HepG2 (cell line): Measurements from ENCODE around the gene ARFGAP1. TPM values are rescaled to one million over a fixed set of nuclear protein-coding genes. Genes with fewer than 3 reads are reported as not detected.

ENCODE experiments used
- ATAC-seq: fragments of 200-7000 bp; cut with Tn5 transposase; 3 replicates; pipeline ENCODE4 v1.9.1; 2020; ENCODE audit warnings: mild to moderate bottlenecking, moderate library complexity
- BruUV-seq: library from RNA; stranded (reverse); fragments of 400-500 nt; replicated peaks from 2 replicates; lab custom pipeline; 2021; lab: Mats Ljungman, UMichigan
- CTCF ChIA-PET: fragments of 300-600 bp; formaldehyde crosslinking; extraction: SDS; loops from one replicate; lab custom pipeline; 2021; ENCODE audit warnings: low total read pairs, inconsistent platforms, low intra/inter-chr PET ratio; lab: Yijun Ruan, JAX
- POLR2A ChIA-PET: fragments of 350-600 bp; sonication (Branson Sonifier 250); formaldehyde crosslinking; loops from one replicate; lab custom pipeline; 2020; ENCODE audit warnings: antibody characterized with exemption, inconsistent platforms; lab: Yijun Ruan, JAX
- DNase-seq: peaks from one replicate; pipeline ENCODE4 v3.0.0-alpha.2; 2015; ENCODE audit warnings: low spot score
- FAIRE-seq: peaks from 3 replicates; lab custom pipeline; 2011; peaks lifted over from hg19 to GRCh38; lab: Jason Lieb, UNC
- H2AFZ ChIP-seq: one replicate; pipeline ENCODE4 v1.6.1; 2011; ENCODE audit warnings: low read length, inconsistent platforms
- H3K27ac ChIP-seq: fragments of 300-600 bp; 3 replicates; pipeline ENCODE4 v1.8.0; 2011; ENCODE audit warnings: mixed run types, mild to moderate bottlenecking, mixed read lengths, low read length, inconsistent platforms; ENCODE audit not compliant: insufficient read depth; ENCODE audit errors: extremely low read length
- H3K27me3 ChIP-seq, 2 experiments: fragments of 200-600 bp in 1 of 2; 2 replicates in 1 of 2; 3 replicates in 1 of 2; pipeline versions ENCODE4 v1.6.0 to v1.8.0; 2011; ENCODE audit warnings: low read length in 2 of 2, mild to moderate bottlenecking in 2 of 2, moderate library complexity in 2 of 2, inconsistent platforms in 1 of 2; ENCODE audit not compliant: insufficient read depth in 2 of 2, control insufficient read depth in 1 of 2
- H3K36me3 ChIP-seq, 2 experiments: fragments of 200-600 bp in 1 of 2; replicated peaks in 1 of 2; 2 replicates in 1 of 2; 3 replicates in 1 of 2; pipeline versions ENCODE4 v1.5.1 to v1.8.0; 2011; ENCODE audit warnings: low read length in 2 of 2, inconsistent platforms in 1 of 2; ENCODE audit not compliant: insufficient read depth in 2 of 2, control insufficient read depth in 1 of 2
- H3K4me1 ChIP-seq: 2 replicates; pipeline ENCODE4 v1.5.1; 2012; ENCODE audit warnings: low read length, inconsistent platforms; ENCODE audit not compliant: insufficient read depth
- H3K4me2 ChIP-seq: 2 replicates; pipeline ENCODE4 v1.6.0; 2011; ENCODE audit warnings: low read depth, low read length, inconsistent platforms
- H3K4me3 ChIP-seq, 3 experiments: fragments of 200-600 bp in 1 of 3; sonication (generic), shearing (Covaris generic) in 1 of 3; replicated peaks in 1 of 3; 2 replicates each; pipeline ENCODE4 v1.5.1; 2011 to 2016; ENCODE audit warnings: low read length in 3 of 3, inconsistent platforms in 2 of 3, low read depth in 2 of 3, mild to moderate bottlenecking in 2 of 3, control low read depth in 1 of 3, mixed read lengths in 1 of 3; ENCODE audit not compliant: insufficient read depth in 1 of 3
- H3K79me2 ChIP-seq: one replicate; pipeline ENCODE4 v1.6.1; 2011; ENCODE audit warnings: low read length, inconsistent platforms; ENCODE audit not compliant: insufficient read depth
- H3K9ac ChIP-seq: 2 replicates; pipeline ENCODE4 v1.6.0; 2011; ENCODE audit warnings: mild to moderate bottlenecking, low read depth, low read length, inconsistent platforms; ENCODE audit not compliant: insufficient read depth
- H3K9me3 ChIP-seq: 2 replicates; pipeline ENCODE4 v1.5.1; 2012; ENCODE audit warnings: mild to moderate bottlenecking, low read length
- H4K20me1 ChIP-seq: 2 replicates; pipeline ENCODE4 v1.6.0; 2011; ENCODE audit warnings: inconsistent platforms, mild to moderate bottlenecking, low read length, moderate library complexity; ENCODE audit not compliant: insufficient read depth
- EZH2 ChIP-seq: conservative IDR thresholded peaks from 2 replicates; pipeline ENCODE4 v1.6.1; 2012; ENCODE audit warnings: mild to moderate bottlenecking, low read depth, low read length, moderate library complexity
- FOXO1 ChIP-seq: sonication (generic); formaldehyde crosslinking; IDR thresholded peaks from 2 replicates; pipeline ENCODE4 v1.4.0; 2020; ENCODE audit warnings: missing genetic modification reagents
- GFI1 ChIP-seq: sonication (generic); formaldehyde crosslinking; IDR thresholded peaks from 2 replicates; pipeline ENCODE4 v1.5.0; 2020; ENCODE audit warnings: missing genetic modification reagents, mild to moderate bottlenecking, borderline replicate concordance
- KLF12 ChIP-seq: sonication (generic); formaldehyde crosslinking; IDR thresholded peaks from 2 replicates; pipeline ENCODE4 v1.4.0; 2020; ENCODE audit warnings: missing genetic modification reagents, borderline replicate concordance
- KLF16 ChIP-seq, 2 experiments: sonication (generic) in 1 of 2; formaldehyde crosslinking in 1 of 2; IDR thresholded peaks; 2 replicates each; pipeline versions ENCODE4 v1.6.1 to v1.8.0; 2016 to 2023; ENCODE audit warnings: missing genetic modification reagents in 2 of 2, missing compliant biosample characterization in 1 of 2
- SALL1 ChIP-seq: sonication (generic); formaldehyde crosslinking; IDR thresholded peaks from 2 replicates; pipeline ENCODE4 v1.8.0; 2022; ENCODE audit warnings: mild to moderate bottlenecking, missing genetic modification reagents
- SIN3A ChIP-seq: IDR thresholded peaks from 2 replicates; pipeline ENCODE4 v1.6.1; 2011; ENCODE audit warnings: low read depth, mild to moderate bottlenecking, control low read depth, low read length, borderline replicate concordance
- TAF1 ChIP-seq: sonication (generic); formaldehyde crosslinking; IDR thresholded peaks from 2 replicates; pipeline ENCODE4 v1.4.0; 2020; ENCODE audit warnings: missing genetic modification reagents
- ZNF441 ChIP-seq: sonication (generic); formaldehyde crosslinking; IDR thresholded peaks from 2 replicates; pipeline ENCODE4 v1.7.0; 2021; ENCODE audit warnings: missing genetic modification reagents, borderline replicate concordance
- ZNF564 ChIP-seq: sonication (generic); formaldehyde crosslinking; IDR thresholded peaks from 2 replicates; pipeline ENCODE4 v1.8.1; 2023; ENCODE audit warnings: mild to moderate bottlenecking, missing genetic modification reagents
- ZNF749 ChIP-seq: sonication (generic); formaldehyde crosslinking; IDR thresholded peaks from 2 replicates; pipeline ENCODE4 v1.8.0; 2022; ENCODE audit warnings: mild to moderate bottlenecking, missing genetic modification reagents, moderate library complexity, borderline replicate concordance
- ZNF777 ChIP-seq: sonication (generic); formaldehyde crosslinking; IDR thresholded peaks from 2 replicates; pipeline ENCODE4 v1.4.0; 2020; ENCODE audit warnings: missing genetic modification reagents
- whole genome bisulfite sequencing: methylation state at CpG from one replicate; pipeline ENCODE4 v1.1.6; 2017; ENCODE audit warnings: low lambda C conversion rate; 5-methylcytosine and 5-hydroxymethylcytosine counted together
- in situ Hi-C: cut with HindIII; loops from 2 replicates; pipeline ENCODE4 v1.10.0; 2017; ENCODE audit warnings: low pct_unique_long_range_greater_than_20kb; ENCODE audit not compliant: extremely low pct_ligation_motif_present
- intact Hi-C: fragments of 100-400 bp; cut with micrococcal nuclease; formaldehyde crosslinking; loops from one replicate; pipeline ENCODE4 v1.10.0; 2022; ENCODE audit not compliant: unreplicated experiment
- polyA plus RNA-seq, 8 experiments: library from polyadenylated mRNA; depleted of rRNA in 3 of 8; stranded (reverse) in 7 of 8; unstranded in 1 of 8; fragments of >200 nt; fragmentation: Illumina TruSeq in 4 of 8; extraction: Trizol in 4 of 8; gene quantifications; 2 replicates each; pipeline versions ENCODE4 v1.2.1 to v1.2.3, GENCODE V29; 2011 to 2016; ENCODE audit warnings: low read depth in 4 of 8, missing spikeins in 1 of 8, mixed read lengths in 1 of 8; ENCODE audit not compliant: insufficient read depth in 1 of 8
- total RNA-seq, 5 experiments: library from RNA; depleted of rRNA; stranded (reverse); fragments of >200 nt; fragmentation: Illumina TruSeq; extraction: Trizol; gene quantifications; 2 replicates each; pipeline ENCODE4 v1.2.3, GENCODE V29; 2016; ENCODE audit warnings: low read depth in 1 of 5
- TF ChIP-seq, protein P1 (sequence below): sonication (generic); formaldehyde crosslinking; IDR thresholded peaks from 2 replicates; pipeline ENCODE4 v1.4.0; 2020; ENCODE audit warnings: missing genetic modification reagents
- TF ChIP-seq, protein P2 (sequence below): sonication (generic); formaldehyde crosslinking; IDR thresholded peaks from 2 replicates; pipeline ENCODE4 v1.4.0; 2020; ENCODE audit warnings: missing genetic modification reagents
- TF ChIP-seq, protein P3 (sequence below): sonication (generic); formaldehyde crosslinking; IDR thresholded peaks from 2 replicates; pipeline ENCODE4 v1.5.0; 2020; ENCODE audit warnings: mild to moderate bottlenecking, missing genetic modification reagents, moderate library complexity
- TF ChIP-seq, protein P4 (sequence below): sonication (generic); formaldehyde crosslinking; IDR thresholded peaks from 2 replicates; pipeline ENCODE4 v1.4.0; 2020; ENCODE audit warnings: mild to moderate bottlenecking, missing genetic modification reagents

Gene ARFGAP1
- total and polyA plus RNA-seq, 2 of the 13 experiments (the other 11 are each of a cell fraction or from before 2014, with no cell fraction given) = 132 TPM

DNA sequence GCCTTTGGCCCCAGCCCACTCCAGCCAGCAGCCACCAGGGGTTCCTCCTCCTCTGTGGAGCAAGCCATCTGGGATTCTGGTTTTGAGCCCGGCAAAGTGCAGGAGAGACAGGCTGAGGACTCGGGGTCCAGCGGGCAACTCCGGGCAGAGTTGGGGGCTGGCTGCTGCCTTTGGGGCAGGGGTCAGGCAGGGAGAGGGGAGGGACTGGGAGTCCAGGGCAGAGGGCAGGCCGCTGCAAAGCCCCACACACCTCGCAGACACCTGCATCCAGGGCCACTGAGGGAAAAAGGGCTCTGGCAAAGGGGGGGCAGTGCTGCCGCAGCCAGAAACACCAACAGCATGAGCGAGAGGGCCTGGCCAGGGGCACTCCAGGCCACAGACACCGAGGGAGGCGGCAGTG is 28.1 kb upstream of the ARFGAP1 start:
- H3K27me3 ChIP-seq = peaks cover 27 to 83% of the 10 kb centered on the region in 2 experiments
- DNase-seq (no peak), FAIRE-seq (no peak), ATAC-seq (no peak)
- in situ Hi-C loops = no loop called here
- H3K4me2 ChIP-seq = no peak overlapping the region
- H3K9me3 ChIP-seq = no peaks in the 10 kb centered on the region
- no peak overlapping the region for H3K27ac ChIP-seq
- H3K4me1 ChIP-seq = peaks cover 13% of the 10 kb centered on the region
- H3K9ac ChIP-seq = no peak overlapping the region
- ChIA-PET POLR2A (no interaction called here), CTCF (no interaction called here)
- no peaks in the 10 kb centered on the region for H3K36me3 ChIP-seq
- no peak overlapping the region for H3K4me3 ChIP-seq
- BruUV-seq = no TSS peak
- H3K79me2 ChIP-seq = no peaks in the 10 kb centered on the region
- no peak overlapping the region for H2AFZ ChIP-seq
- intact Hi-C loops = loop anchor here (10.0 kb wide), 1 partner anchor 190 kb away; no protein-coding TSS in a partner anchor
- H4K20me1 ChIP-seq = no peaks in the 10 kb centered on the region; the same call in 1 of the 2 replicates
- WGBS = 31% methylated on average over 7 of the region's 10 CpGs
- TF ChIP-seq KLF16 (CRISPR knock-in tag; IDR thresholded peaks at IDR 0.05) (no peak), TAF1 (no peak), KLF12 (CRISPR knock-in tag) (no peak), ZNF749 (CRISPR knock-in tag) (no peak), GFI1 (CRISPR knock-in tag) (no peak), ZNF441 (CRISPR knock-in tag) (no peak), SALL1 (0 out of 2 replicates have a peak, but pooled peaks have one; percentile 10), SIN3A (no peak), ZNF564 (no peak), ZNF777 (CRISPR knock-in tag) (no peak), FOXO1 (no peak), EZH2 (0 out of 2 replicates have a peak, but pooled peaks have one; percentile 39)
- TF ChIP-seq, protein P1, sequence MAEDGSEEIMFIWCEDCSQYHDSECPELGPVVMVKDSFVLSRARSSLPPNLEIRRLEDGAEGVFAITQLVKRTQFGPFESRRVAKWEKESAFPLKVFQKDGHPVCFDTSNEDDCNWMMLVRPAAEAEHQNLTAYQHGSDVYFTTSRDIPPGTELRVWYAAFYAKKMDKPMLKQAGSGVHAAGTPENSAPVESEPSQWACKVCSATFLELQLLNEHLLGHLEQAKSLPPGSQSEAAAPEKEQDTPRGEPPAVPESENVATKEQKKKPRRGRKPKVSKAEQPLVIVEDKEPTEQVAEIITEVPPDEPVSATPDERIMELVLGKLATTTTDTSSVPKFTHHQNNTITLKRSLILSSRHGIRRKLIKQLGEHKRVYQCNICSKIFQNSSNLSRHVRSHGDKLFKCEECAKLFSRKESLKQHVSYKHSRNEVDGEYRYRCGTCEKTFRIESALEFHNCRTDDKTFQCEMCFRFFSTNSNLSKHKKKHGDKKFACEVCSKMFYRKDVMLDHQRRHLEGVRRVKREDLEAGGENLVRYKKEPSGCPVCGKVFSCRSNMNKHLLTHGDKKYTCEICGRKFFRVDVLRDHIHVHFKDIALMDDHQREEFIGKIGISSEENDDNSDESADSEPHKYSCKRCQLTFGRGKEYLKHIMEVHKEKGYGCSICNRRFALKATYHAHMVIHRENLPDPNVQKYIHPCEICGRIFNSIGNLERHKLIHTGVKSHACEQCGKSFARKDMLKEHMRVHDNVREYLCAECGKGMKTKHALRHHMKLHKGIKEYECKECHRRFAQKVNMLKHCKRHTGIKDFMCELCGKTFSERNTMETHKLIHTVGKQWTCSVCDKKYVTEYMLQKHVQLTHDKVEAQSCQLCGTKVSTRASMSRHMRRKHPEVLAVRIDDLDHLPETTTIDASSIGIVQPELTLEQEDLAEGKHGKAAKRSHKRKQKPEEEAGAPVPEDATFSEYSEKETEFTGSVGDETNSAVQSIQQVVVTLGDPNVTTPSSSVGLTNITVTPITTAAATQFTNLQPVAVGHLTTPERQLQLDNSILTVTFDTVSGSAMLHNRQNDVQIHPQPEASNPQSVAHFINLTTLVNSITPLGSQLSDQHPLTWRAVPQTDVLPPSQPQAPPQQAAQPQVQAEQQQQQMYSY (CRISPR knock-in tag) = no peak
- TF ChIP-seq, protein P2, sequence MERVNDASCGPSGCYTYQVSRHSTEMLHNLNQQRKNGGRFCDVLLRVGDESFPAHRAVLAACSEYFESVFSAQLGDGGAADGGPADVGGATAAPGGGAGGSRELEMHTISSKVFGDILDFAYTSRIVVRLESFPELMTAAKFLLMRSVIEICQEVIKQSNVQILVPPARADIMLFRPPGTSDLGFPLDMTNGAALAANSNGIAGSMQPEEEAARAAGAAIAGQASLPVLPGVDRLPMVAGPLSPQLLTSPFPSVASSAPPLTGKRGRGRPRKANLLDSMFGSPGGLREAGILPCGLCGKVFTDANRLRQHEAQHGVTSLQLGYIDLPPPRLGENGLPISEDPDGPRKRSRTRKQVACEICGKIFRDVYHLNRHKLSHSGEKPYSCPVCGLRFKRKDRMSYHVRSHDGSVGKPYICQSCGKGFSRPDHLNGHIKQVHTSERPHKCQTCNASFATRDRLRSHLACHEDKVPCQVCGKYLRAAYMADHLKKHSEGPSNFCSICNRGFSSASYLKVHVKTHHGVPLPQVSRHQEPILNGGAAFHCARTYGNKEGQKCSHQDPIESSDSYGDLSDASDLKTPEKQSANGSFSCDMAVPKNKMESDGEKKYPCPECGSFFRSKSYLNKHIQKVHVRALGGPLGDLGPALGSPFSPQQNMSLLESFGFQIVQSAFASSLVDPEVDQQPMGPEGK (CRISPR knock-in tag) = no peak
- TF ChIP-seq, protein P3, sequence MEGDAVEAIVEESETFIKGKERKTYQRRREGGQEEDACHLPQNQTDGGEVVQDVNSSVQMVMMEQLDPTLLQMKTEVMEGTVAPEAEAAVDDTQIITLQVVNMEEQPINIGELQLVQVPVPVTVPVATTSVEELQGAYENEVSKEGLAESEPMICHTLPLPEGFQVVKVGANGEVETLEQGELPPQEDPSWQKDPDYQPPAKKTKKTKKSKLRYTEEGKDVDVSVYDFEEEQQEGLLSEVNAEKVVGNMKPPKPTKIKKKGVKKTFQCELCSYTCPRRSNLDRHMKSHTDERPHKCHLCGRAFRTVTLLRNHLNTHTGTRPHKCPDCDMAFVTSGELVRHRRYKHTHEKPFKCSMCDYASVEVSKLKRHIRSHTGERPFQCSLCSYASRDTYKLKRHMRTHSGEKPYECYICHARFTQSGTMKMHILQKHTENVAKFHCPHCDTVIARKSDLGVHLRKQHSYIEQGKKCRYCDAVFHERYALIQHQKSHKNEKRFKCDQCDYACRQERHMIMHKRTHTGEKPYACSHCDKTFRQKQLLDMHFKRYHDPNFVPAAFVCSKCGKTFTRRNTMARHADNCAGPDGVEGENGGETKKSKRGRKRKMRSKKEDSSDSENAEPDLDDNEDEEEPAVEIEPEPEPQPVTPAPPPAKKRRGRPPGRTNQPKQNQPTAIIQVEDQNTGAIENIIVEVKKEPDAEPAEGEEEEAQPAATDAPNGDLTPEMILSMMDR (CRISPR knock-in tag) = 0 out of 2 replicates have a peak, but pooled peaks have one; percentile 23
- TF ChIP-seq, protein P4, sequence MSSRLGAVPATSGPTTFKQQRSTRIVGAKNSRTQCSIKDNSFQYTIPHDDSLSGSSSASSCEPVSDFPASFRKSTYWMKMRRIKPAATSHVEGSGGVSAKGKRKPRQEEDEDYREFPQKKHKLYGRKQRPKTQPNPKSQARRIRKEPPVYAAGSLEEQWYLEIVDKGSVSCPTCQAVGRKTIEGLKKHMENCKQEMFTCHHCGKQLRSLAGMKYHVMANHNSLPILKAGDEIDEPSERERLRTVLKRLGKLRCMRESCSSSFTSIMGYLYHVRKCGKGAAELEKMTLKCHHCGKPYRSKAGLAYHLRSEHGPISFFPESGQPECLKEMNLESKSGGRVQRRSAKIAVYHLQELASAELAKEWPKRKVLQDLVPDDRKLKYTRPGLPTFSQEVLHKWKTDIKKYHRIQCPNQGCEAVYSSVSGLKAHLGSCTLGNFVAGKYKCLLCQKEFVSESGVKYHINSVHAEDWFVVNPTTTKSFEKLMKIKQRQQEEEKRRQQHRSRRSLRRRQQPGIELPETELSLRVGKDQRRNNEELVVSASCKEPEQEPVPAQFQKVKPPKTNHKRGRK = no peak
